Esophagus muscularis mucosa (tissue), 4 donors: Measurements from ENCODE around the gene PEX26. TPM values are rescaled to one million over a fixed set of nuclear protein-coding genes. Genes with fewer than 3 reads are reported as not detected.

Source experiments
- DNase-seq: peaks from one replicate; pipeline ENCODE4 v3.0.0-alpha.2; 2017; ENCODE audit errors: extremely low spot score
- H3K27ac ChIP-seq, 4 donors: fragments of 200-600 bp; sonication (generic); replicated peaks in 1 of 4; 1 replicate in 3 of 4; 2 replicates in 1 of 4; pipeline ENCODE4 v1.5.1; 2016 to 2019; ENCODE audit warnings: mild to moderate bottlenecking in 1 of 4
- H3K27me3 ChIP-seq, 4 donors: fragments of 200-600 bp; sonication (generic); one replicate each; pipeline versions ENCODE4 v1.5.1 to v1.6.0; 2016 to 2019
- H3K36me3 ChIP-seq, 4 donors: fragments of 200-600 bp; sonication (generic); one replicate each; pipeline ENCODE4 v1.5.1; 2016 to 2019
- H3K4me1 ChIP-seq, 4 donors: fragments of 200-600 bp; sonication (generic); one replicate each; pipeline ENCODE4 v1.5.1; 2016 to 2019
- H3K4me3 ChIP-seq, 4 donors: fragments of 200-600 bp; sonication (generic); 1 replicate in 2 of 4; 2 replicates in 2 of 4; pipeline ENCODE4 v1.5.1; 2016 to 2019; ENCODE audit warnings: mild to moderate bottlenecking in 4 of 4, moderate library complexity in 1 of 4
- H3K9me3 ChIP-seq, 4 donors: fragments of 200-600 bp; sonication (generic); 1 replicate in 3 of 4; 2 replicates in 1 of 4; pipeline ENCODE4 v1.5.1; 2016 to 2019
- EP300 ChIP-seq: sonication (generic); formaldehyde crosslinking; IDR thresholded peaks from one replicate; pipeline ENCODE4 v1.6.1; 2017; ENCODE audit warnings: antibody characterized with exemption
- POLR2A ChIP-seq: fragments of 450-650 bp; IDR thresholded peaks from one replicate; pipeline ENCODE4 v1.6.1; 2017; ENCODE audit warnings: antibody characterized with exemption, moderate library complexity, mild to moderate bottlenecking, low read depth
- POLR2AphosphoS5 ChIP-seq, 2 donors: sonication (generic); formaldehyde crosslinking; IDR thresholded peaks; one replicate each; pipeline ENCODE4 v1.6.1; 2017; ENCODE audit warnings: antibody characterized with exemption in 2 of 2
- WGBS: methylation state at CpG from one replicate; pipeline ENCODE4 v1.1.5; 2018; 5-methylcytosine and 5-hydroxymethylcytosine counted together
- intact Hi-C: fragments of 100-400 bp; cut with DNase I; formaldehyde crosslinking; loops from one replicate; pipeline ENCODE4 v1.15.1; 2023
- total RNA-seq, 4 donors: library from RNA; depleted of rRNA; stranded (reverse); fragments of >200 nt; gene quantifications; one replicate each; pipeline versions ENCODE4 v1.1.0 to v1.2.1, GENCODE V29; 2016
- TF ChIP-seq, protein P1 (sequence below), 3 experiments: fragments of 200-600 bp in 2 of 3; fragments of 450-650 bp in 1 of 3; sonication (generic) in 2 of 3; IDR thresholded peaks; one replicate each; pipeline ENCODE4 v1.5.1; 2017 to 2019; ENCODE audit warnings: antibody characterized with exemption in 3 of 3, mild to moderate bottlenecking in 2 of 3, moderate library complexity in 1 of 3

Gene PEX26
- total RNA-seq, 4 donors from 2014 or later: 19.7 to 54.2 (median 33.6) TPM

DNA sequence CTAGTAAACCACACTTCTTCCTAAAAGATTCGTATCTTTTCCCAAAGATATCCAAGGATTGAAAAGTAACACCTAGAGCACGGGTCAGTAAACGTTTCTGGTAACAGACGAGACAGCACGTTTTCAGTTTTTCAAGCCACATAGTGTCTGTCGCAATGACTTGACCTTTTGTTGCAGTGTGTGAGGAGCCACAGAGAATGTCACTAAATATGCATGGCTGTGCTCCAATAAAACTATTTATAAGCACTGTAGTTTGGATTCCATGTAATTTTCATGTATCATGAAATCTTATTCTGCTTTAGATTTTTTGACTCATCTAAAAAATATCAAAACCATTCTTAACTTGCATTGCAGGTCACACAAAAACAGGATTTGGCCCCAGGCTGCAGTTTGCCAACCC lies 35.1 kb upstream of the PEX26 start:
- no peak overlapping the region for H3K4me3 ChIP-seq
- peaks cover 16 to 20% (median 18%) of the 10 kb centered on the region in 4 donors for H3K4me1 ChIP-seq
- H3K36me3 ChIP-seq: no peaks in the 10 kb centered on the region
- 81% methylated on average over 6 of the region's 6 CpGs for WGBS
- H3K9me3 ChIP-seq: no peaks in the 10 kb centered on the region
- H3K27ac ChIP-seq: peak overlapping the region in 1 of 4 donors; percentile 14
- intact Hi-C loops: no loop called here
- no peaks in the 10 kb centered on the region for H3K27me3 ChIP-seq
- DNase-seq: no peak
- TF ChIP-seq, protein P1, sequence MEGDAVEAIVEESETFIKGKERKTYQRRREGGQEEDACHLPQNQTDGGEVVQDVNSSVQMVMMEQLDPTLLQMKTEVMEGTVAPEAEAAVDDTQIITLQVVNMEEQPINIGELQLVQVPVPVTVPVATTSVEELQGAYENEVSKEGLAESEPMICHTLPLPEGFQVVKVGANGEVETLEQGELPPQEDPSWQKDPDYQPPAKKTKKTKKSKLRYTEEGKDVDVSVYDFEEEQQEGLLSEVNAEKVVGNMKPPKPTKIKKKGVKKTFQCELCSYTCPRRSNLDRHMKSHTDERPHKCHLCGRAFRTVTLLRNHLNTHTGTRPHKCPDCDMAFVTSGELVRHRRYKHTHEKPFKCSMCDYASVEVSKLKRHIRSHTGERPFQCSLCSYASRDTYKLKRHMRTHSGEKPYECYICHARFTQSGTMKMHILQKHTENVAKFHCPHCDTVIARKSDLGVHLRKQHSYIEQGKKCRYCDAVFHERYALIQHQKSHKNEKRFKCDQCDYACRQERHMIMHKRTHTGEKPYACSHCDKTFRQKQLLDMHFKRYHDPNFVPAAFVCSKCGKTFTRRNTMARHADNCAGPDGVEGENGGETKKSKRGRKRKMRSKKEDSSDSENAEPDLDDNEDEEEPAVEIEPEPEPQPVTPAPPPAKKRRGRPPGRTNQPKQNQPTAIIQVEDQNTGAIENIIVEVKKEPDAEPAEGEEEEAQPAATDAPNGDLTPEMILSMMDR (IDR thresholded peaks at IDR 0.05): no peak
- TF ChIP-seq POLR2A (no peak), EP300 (no peak), POLR2AphosphoS5 (IDR thresholded peaks at IDR 0.05) (no peak)

DNA sequence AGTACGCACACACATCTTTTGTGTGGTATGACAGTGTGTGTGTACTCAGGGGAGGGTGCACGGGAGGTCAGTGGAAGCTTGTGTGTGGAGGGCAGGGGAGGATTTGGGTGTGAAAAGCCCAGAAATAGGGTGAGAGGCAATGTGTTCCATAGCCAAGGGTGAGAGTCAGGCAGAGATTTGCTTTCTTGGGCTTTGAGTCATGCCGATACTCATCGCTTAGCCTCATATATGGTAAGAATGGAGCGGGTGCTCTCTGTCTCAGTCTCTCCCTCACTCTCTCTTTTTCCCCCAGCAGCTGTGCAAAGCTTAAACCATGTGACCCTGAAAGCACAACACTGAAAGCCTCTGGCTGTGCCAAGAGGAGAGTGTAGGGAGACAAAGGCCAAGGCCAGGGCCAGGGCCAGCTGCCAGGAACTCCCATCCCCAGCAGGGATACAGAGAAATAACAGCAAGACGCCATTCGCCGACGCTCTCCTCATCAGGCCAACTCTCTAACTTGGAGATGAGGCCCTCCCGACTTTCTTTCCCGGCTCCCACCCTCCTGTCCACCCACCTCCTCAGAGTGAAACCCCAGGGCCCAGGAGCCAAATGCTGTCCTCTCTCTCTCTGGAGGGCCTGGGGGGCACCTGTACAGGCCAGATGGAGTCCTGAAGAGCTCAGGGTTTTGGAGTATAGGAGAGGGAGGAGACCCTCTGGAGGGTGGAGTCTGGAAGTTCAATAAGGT lies 33.1 kb upstream of the PEX26 start:
- H3K9me3 ChIP-seq: no peaks in the 10 kb centered on the region
- H3K27ac ChIP-seq: peak overlapping the region; percentile 57 to 65 (median 62)

DNA sequence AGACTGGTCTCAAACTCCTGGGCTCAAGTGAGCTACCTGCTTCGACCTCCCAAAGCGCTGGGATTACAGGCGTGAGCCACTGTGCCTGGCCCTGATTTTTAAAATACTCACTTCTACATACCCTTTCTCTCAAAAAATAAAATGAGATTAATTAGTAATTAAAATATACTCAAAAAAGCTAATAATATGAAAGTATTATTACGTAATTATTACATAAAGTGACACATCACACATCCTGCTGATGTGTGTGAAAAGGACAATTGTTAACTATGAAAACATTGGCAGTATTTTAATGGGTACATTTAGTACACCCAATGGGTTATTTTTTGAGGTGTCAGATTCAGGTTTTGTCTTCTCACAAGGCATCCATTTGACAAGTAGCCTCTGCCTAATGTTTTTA lies 32.0 kb upstream of the PEX26 start:
- no peak overlapping the region for H3K4me3 ChIP-seq
- DNase-seq: no peak
- H3K9me3 ChIP-seq: no peaks in the 10 kb centered on the region
- 97% methylated on average over 4 of the region's 4 CpGs for WGBS
- H3K27me3 ChIP-seq: no peaks in the 10 kb centered on the region
- no peaks in the 10 kb centered on the region for H3K36me3 ChIP-seq
- peaks cover 20 to 32% (median 27%) of the 10 kb centered on the region in 4 donors for H3K4me1 ChIP-seq
- TF ChIP-seq POLR2AphosphoS5 (IDR thresholded peaks at IDR 0.05) (no peak), EP300 (no peak), POLR2A (no peak)
- TF ChIP-seq, protein P1 (IDR thresholded peaks at IDR 0.05): no peak
- peak overlapping the region in 2 of 4 donors; percentile 57 to 65 for H3K27ac ChIP-seq
- intact Hi-C loops: no loop called here

More for the DNA sequence above, 33.1 kb upstream of the PEX26 start:
- DNase-seq: no peak
- no peaks in the 10 kb centered on the region for H3K36me3 ChIP-seq
- H3K4me1 ChIP-seq: peaks cover 16 to 21% (median 20%) of the 10 kb centered on the region in 4 donors
- H3K27me3 ChIP-seq: no peaks in the 10 kb centered on the region
- intact Hi-C loops: no loop called here
- TF ChIP-seq EP300 (no peak), POLR2AphosphoS5 (IDR thresholded peaks at IDR 0.05) (peak in 1 of 2 donors; percentile 57)
- TF ChIP-seq, protein P1 (IDR thresholded peaks at IDR 0.05): no peak
- WGBS: 58% methylated on average over 11 of the region's 11 CpGs
- no peak overlapping the region for H3K4me3 ChIP-seq

DNA sequence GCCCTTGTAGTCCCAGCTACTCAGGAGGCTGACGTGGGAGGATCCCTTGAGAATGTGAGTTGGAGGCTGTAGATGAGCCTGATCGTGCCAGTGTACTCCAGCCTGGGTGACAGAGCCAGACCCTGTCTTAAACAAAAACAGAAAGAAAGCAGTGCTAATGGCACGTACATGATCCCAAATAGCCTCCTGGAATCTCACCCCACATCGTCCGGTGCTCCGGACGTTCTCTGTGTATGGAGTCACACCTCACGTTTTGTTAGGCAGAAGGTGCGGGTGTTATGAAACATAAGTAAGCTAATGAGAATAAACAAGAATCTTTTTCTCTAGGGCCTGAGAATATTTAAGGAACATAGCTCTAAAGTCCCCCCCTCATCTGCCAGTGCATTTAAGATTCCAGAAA lies 29.7 kb upstream of the PEX26 start:
- Histone ChIP-seq H3K4me3 (no peak overlapping the region), H3K4me1 (peaks cover 18 to 38% (median 31%) of the 10 kb centered on the region in 4 donors), H3K27me3 (no peaks in the 10 kb centered on the region), H3K27ac (peak overlapping the region; percentile 3 to 80 (median 44)), H3K36me3 (no peaks in the 10 kb centered on the region), H3K9me3 (no peaks in the 10 kb centered on the region)
- TF ChIP-seq EP300 (no peak), POLR2AphosphoS5 (IDR thresholded peaks at IDR 0.05) (no peak), POLR2A (no peak)
- TF ChIP-seq, protein P1 (IDR thresholded peaks at IDR 0.05): no peak
- intact Hi-C loops: no loop called here
- DNase-seq: no peak
- WGBS: 86% methylated on average over 9 of the region's 9 CpGs

DNA sequence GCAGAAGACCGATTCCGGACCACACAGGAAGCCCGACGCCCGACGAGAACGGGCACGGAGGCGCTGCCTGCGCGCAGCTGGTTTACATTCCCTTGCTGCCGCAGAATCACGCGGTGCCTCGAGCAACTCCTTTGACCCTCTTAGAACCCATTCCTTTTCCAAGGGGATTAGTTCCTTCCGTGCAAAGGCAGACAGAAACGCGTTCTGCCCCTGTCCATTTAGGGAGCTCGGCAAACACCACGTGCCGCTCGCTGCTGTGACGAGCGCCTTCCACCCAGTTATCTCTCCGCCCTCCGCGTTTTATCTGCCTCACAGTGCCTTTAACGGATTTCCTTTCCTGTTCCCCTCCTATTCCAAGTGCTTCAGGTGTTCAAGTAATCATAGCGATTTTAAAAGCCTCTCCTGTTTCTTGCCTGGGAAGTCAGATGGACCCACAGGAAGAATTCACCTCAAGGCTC lies 29.3 kb upstream of the PEX26 start:
- intact Hi-C loops: no loop called here
- Histone ChIP-seq H3K36me3 (no peaks in the 10 kb centered on the region), H3K27ac (peak overlapping the region; percentile 3 to 80 (median 44)), H3K4me3 (no peak overlapping the region), H3K4me1 (peaks cover 14 to 38% (median 31%) of the 10 kb centered on the region in 4 donors), H3K9me3 (no peaks in the 10 kb centered on the region), H3K27me3 (no peaks in the 10 kb centered on the region)
- no peak for DNase-seq
- peak in 1 of 2 donors; percentile 9 for TF ChIP-seq POLR2AphosphoS5 (IDR thresholded peaks at IDR 0.05)
- no peak for TF ChIP-seq EP300
- WGBS: 88% methylated on average over 28 of the region's 29 CpGs
